ENCODE measurements around the gene GNG13.

GRCh38 chr16:766820-767640, 33.5 kb downstream of the GNG13 start:
- no peak for TF ChIP-seq CTCF (IDR thresholded peaks at IDR 0.05)
- TF ChIP-seq POLR2A (IDR thresholded peaks at IDR 0.05), result no peak

Data from heart left ventricle (tissue), 13 donors.